NCI-H774 (cell line): ENCODE data around the gene CLEC4M.
"Not testable (repeated sequence)": the region's sequence is repeated elsewhere in the genome, so short reads cannot be mapped to it uniquely, and the experiment has no call there.

ENCODE experiments used
- DNase-seq: peaks from one replicate; lab custom pipeline; 2025; lab: John Stamatoyannopoulos, UW

The CLEC4M gene

DNA sequence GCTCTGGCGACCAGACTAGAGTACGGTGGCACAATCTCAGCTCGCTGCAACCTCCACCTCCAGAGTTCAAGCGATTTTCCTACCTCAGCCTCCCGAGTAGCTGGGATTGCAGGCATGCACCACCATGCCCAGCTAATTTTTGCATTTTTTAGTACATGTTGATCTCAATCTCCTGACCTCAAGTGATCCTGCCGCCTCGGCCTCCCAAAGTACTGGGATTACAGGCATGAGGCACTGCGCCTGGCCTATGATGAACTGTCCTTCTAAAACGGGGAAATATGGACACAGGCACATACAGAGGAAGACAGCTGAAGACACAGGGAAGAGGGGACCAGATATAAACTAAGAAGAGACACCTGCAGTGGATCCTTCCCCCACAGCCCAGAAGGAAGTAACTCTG is 12.7 kb downstream of the CLEC4M start:
- no peak for DNase-seq

DNA sequence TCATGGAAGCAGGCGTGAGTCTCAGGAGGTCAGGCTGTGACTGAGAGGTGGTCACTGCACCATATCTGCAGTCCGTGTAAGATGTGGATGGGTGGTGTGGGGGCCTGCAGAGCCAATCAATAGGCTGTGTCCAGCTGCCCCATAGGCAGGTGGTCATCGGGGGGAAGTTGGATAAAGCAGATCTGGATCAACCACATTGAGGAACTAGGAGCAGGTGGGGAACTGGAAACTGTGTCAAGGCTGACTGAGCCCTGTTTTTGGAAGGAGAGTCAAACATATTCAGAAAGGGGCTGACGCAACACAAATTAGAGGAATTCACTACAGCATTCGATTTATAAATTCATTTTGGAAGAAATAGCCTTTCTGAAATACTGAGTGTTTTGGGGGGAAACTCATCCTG is 15.0 kb downstream of the CLEC4M start:
- no peak for DNase-seq

- no peak for DNase-seq
These were observed 16.8 kb downstream of the CLEC4M start for GRCh38 chr19:7779631-7780486.

DNA sequence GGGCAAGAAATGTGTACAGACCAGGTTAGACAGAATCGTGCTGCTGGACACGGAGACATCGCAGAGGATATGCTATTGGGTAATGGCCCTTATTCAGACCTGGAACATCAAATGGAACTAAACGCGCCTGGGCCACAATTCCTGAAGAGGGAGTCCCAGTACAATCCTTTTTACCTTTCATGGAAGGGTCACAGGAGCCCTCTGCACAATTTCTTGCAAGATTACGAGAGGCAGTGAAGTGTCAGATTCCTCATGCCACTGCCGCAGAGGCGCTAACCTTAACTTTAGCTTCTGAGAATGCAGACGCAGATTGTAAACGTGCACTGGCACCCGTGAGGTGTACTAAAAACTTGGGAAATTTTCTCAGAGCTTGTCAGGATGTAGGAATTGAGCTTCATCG is 18.1 kb downstream of the CLEC4M start:
- no peak for DNase-seq

DNA sequence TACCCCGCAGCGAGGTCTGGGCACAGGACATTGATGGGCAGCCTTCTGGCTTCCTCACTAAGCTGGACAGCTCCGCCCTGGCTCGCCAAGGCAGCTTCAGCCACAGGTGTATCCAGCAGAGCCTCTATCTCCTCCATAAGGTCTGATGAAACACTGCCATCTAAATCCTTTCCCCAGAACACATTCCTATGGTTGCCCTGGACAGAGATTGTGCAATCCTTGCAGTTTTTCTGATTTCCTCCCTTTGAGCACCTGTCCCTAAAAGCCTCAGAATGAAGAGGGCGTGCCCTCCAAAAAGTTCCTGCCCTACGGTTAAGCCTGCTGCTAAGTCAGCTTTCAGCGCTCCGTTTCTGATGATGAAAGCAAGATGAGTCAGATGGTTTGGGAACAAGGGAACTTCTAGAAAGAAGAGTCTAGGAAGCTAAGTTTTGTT is 21.0 kb downstream of the CLEC4M start:
- no peak for DNase-seq

- no peak for DNase-seq
These were observed 21.8 kb downstream of the CLEC4M start for GRCh38 chr19:7784856-7785255.

DNA sequence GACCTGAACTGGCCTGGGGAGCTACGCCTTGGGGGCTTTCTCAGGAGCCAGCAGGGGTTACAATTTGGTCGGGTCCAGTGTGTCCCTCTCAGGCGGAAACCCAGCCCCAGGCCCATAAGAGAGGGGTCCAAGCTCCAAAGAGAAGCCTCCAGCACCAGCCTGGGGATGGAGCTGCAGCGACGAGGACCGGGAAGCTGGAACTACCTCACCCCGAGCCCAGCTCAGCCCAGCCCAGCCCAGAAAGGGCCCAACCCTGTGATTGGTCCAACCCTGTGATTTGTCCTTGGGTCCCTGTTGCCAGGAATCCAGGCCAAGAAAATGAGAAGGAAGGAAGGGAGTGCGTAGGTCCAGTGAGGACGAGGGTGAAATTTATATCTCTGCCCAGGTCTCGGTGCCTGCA is 24.1 kb downstream of the CLEC4M start:
- no peak for DNase-seq

DNA sequence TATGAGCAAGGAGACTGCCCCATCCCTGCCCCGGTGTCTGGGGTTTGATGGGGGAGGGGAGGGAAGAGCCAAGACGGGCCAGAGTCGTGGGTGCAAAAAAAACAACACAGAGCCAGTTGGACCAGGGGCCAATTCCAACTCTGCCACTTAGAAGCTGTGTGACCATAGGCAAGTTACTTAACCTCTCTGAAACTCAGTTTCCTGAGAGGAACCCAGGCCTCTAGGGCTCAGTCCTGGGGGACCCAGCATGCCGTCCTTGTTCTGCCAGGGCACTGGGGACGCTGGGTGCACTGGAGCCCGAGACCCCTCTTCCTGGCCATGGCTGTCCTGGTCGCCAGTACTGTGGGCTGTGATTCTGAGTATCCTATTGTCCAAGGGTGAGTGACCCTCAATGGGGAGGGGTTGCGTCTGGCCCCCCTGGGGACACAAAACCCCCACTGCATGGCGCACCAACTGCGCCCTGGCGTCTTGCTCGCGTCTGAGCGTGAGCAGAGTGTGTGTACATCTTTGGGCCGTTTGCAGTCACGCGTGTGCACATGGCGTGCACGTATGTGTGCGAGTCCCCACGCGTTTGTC is 24.6 kb downstream of the CLEC4M start:
- no peak for DNase-seq

DNA sequence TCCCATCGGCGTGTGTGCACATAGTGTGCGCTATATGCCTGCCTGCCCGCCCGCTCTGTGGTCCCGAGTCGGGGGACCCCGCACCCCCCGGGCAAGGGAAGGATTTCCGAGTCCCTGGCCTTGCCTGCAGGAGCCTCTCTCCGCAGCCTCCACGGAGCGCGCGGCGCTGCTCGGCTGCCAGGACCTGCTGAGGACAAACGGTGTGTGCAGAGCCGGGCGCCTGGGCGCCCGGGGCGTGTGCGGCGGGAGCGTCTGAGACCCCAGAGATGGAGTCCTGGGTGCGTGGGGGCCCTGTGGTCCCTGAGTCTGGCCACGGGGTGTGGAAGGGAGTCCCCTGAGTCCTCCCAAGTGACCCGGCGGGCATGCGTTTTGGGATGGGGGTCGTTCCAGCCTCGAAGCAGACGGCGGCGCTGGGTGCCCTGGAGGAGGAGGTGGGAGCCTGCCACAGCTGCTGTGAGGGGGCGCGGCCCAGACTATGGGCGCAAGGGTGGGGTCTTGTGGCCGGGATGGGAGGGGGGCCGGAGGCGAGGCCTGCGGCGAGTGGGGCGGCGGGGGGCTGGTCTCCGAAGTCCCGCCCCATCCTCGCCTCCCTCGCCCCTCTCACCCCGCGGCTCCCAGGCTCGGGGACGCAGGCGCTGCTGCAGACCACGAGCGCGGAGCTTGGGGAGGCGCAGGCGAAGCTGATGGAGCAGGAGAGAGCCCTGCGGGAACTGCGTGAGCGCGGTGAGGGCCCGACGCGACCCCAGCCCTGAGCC is 25.3 kb downstream of the CLEC4M start:
- DNase-seq: no peak

DNA sequence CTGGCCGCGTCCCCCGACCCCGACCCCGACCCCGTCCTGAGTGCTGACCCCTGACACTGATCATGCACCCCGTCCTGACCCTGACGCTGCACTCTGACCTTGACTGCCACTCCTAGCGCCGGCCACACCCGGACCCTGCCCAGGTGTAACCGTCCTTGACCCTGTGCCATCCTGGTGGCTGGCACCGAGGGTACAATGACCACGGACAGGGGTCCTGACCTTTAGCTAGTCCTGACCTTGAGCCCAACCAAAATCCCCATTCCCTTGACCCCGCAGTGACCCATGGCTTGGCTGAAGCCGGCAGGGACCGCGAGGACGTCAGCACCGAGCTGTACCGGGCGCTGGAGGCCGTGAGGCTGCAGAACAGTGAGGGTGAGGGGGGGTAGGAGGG is 25.9 kb downstream of the CLEC4M start:
- no peak for DNase-seq

DNA sequence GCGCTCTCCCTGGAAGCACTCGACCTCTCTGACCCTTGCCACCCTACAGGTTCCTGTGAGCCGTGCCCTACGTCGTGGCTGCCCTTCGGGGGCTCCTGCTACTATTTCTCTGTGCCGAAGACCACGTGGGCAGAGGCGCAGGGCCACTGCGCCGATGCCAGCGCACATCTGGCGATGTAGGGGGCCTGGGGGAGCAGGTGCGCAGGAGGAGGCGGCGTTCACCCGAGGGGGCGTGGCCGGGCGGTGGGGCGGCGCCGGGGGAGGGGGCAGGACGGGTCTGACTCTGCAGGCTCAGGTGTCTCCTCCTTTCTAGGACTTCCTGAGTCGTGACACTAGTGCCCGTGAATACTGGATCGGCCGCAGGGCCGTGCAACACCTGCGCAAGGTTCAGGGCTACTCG is 26.4 kb downstream of the CLEC4M start:
- DNase-seq: peak; percentile 33

DNA sequence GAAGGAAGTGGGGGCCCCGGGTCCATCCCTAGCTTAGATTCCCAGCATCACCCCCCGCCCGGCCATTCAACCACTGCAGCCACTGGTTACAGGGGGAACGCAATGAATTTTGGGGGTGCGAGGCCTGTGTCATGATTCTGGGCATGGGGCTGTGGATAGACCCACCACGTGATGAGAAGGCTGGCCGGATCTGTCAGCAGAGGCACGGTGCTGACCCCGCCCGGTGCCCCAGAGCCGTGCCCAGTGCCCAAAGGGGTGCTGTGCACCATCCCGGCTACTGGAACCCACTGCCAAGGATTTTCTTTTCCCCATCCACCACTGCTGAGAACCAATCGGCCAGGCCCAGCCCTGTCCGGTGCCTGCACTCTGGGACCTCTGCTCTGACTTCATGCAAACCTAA is 27.4 kb downstream of the CLEC4M start:
- no peak for DNase-seq

DNA sequence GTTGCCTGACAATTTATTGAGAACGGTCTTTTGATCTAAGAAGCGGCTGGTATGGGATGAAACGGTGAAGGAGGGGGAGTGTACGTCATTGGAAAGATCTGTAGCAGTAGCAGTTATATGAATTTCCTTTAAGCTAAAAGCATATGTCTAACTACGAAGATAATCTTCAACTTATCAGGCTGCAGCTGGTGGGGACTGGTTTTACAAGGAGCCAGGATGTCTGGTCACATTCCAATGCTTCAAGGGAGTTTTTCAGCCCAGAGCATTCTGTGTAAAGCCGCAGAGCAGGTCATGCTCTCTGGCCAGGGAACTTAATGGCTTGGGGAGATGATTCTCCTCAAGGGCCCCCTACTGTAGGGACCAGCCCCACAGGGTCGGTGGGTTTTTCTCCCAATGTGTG is 29.2 kb downstream of the CLEC4M start:
- no peak for DNase-seq

- not testable (repeated sequence) for DNase-seq
These were observed 29.7 kb downstream of the CLEC4M start for GRCh38 chr19:7792701-7793100.

- no peak for DNase-seq
These were observed 30.4 kb downstream of the CLEC4M start for GRCh38 chr19:7793493-7793892.

- no peak for DNase-seq
These were observed 32.6 kb downstream of the CLEC4M start for GRCh38 chr19:7795555-7796161.

- DNase-seq: peak; percentile 59
These were observed 36.8 kb downstream of the CLEC4M start for GRCh38 chr19:7799640-7800355.

GRCh38 chr19:7801020-7801570 is 38.1 kb downstream of the CLEC4M start:
- no peak for DNase-seq

DNA sequence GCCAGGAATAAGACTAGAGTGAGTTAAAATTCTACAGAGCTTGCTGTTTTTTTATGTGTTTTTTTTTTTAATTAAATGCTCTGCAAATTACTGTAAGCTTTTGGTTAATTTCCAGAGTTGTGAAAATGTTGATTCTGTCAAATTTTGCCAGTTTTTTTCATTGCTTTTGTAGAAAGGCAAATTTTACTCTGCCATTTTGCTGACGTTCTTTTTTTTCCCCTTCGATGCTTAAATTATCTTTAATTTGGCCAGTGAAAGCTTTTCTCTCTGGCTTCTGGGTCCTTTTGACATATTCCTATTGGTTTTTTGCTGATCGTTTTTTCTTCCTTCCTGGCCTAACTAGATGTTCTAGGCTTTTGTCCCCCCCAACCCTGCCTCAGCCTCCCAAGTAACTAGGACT is 43.2 kb downstream of the CLEC4M start:
- no peak for DNase-seq

DNA sequence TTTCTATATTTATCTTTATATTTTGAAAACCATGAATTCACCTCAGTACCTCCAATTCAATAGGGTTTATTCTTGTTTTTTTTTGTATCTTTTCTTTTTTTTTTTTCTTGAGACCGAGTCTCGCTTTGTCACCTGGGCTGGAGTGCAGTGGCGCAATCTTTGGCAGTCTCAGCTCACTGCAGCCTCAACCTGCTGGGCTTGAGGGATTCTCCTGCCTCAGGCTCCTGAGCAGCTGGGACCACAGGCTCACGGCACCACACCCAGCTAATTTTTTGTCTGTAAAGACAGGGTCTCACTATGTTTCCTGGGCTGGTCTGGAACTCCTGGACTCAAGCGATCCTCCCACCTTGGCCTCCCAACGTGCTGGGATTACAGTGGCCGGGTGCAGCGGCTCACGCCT is 43.8 kb downstream of the CLEC4M start:
- no peak for DNase-seq

- no peak for DNase-seq
These were observed 45.1 kb downstream of the CLEC4M start for GRCh38 chr19:7808108-7808507.

GRCh38 chr19:7811989-7812388 is 48.9 kb downstream of the CLEC4M start:
- no peak for DNase-seq
